Thymus (tissue), 11 donors: ENCODE measurements around the gene RAPGEF2. TPM values are rescaled to one million over a fixed set of nuclear protein-coding genes. Genes with fewer than 3 reads are reported as not detected.

Experiments
- DNase-seq, 9 donors: peaks; one replicate each; pipeline ENCODE4 v3.0.0-alpha.2; 2013; ENCODE audit warnings: low spot score in 9 of 9, low read depth in 6 of 9, missing footprints in 1 of 9
- H3K27ac ChIP-seq, 2 donors: one replicate each; pipeline ENCODE4 v1.5.1; 2013; ENCODE audit warnings: control low read depth in 1 of 2, low read depth in 1 of 2, low read length in 1 of 2, mild to moderate bottlenecking in 1 of 2, moderate library complexity in 1 of 2
- H3K27me3 ChIP-seq, 2 donors: one replicate each; pipeline ENCODE4 v1.5.1; 2013; ENCODE audit warnings: low read length in 1 of 2; ENCODE audit not compliant: control insufficient read depth in 2 of 2, insufficient read depth in 1 of 2
- H3K36me3 ChIP-seq, 2 donors: one replicate each; pipeline ENCODE4 v1.5.1; 2013; ENCODE audit warnings: low read length in 1 of 2, mild to moderate bottlenecking in 1 of 2, moderate library complexity in 1 of 2; ENCODE audit not compliant: control insufficient read depth in 2 of 2, insufficient read depth in 2 of 2
- H3K4me1 ChIP-seq, 2 donors: one replicate each; pipeline ENCODE4 v1.5.1; 2013; ENCODE audit warnings: low read length in 2 of 2; ENCODE audit not compliant: control insufficient read depth in 2 of 2, insufficient read depth in 2 of 2
- H3K4me3 ChIP-seq, 2 donors: one replicate each; pipeline ENCODE4 v1.5.1; 2013; ENCODE audit warnings: low read length in 2 of 2, control low read depth in 1 of 2, mild to moderate bottlenecking in 1 of 2
- H3K9me3 ChIP-seq, 2 donors: one replicate each; pipeline ENCODE4 v1.5.1; 2013; ENCODE audit warnings: low read length in 1 of 2, mild to moderate bottlenecking in 1 of 2; ENCODE audit not compliant: control insufficient read depth in 2 of 2, insufficient read depth in 1 of 2
- WGBS: extraction: QIAGEN DNeasy Blood & Tissue Kit; methylation state at CpG from one replicate; pipeline ENCODE4 v1.1.7; 2013; 5-methylcytosine and 5-hydroxymethylcytosine counted together
- polyA plus RNA-seq: library from polyadenylated mRNA; stranded (reverse); fragments of 200-250 nt; gene quantifications from one replicate; pipeline ENCODE4 v1.2.3, GENCODE V29; 2013
- total RNA-seq: library from RNA; stranded (reverse); fragments of 120-200 nt; gene quantifications from one replicate; pipeline ENCODE4 v1.2.4, GENCODE V29; 2013
- donor health status: healthy.

Gene RAPGEF2
- total and polyA plus RNA-seq, 2 donors, result 7.9 to 23.6 TPM

GRCh38 chr4:159326480-159326879 lies 223.6 kb downstream of the RAPGEF2 start:
- Histone ChIP-seq H3K9me3 (no peaks in the 10 kb centered on the region), H3K27me3 (no peaks in the 10 kb centered on the region), H3K36me3 (peaks cover 0 to 5% of the 10 kb centered on the region in 2 donors), H3K27ac (no peak overlapping the region), H3K4me3 (no peak overlapping the region), H3K4me1 (no peaks in the 10 kb centered on the region)
- no peak for DNase-seq

GRCh38 chr4:159328766-159329165 lies 225.9 kb downstream of the RAPGEF2 start:
- Histone ChIP-seq H3K9me3 (no peaks in the 10 kb centered on the region), H3K4me3 (no peak overlapping the region), H3K4me1 (no peaks in the 10 kb centered on the region), H3K36me3 (peaks cover 0 to 3% of the 10 kb centered on the region in 2 donors), H3K27ac (no peak overlapping the region), H3K27me3 (no peaks in the 10 kb centered on the region)
- 97% methylated on average over 2 of the region's 2 CpGs for WGBS
- DNase-seq, result no peak

- DNase-seq, result no peak
- Histone ChIP-seq H3K4me1 (no peaks in the 10 kb centered on the region), H3K4me3 (no peak overlapping the region), H3K9me3 (no peaks in the 10 kb centered on the region), H3K27me3 (no peaks in the 10 kb centered on the region), H3K27ac (no peak overlapping the region), H3K36me3 (peaks cover 6 to 12% of the 10 kb centered on the region in 2 donors)
- 96% methylated on average over 1 of the region's 1 CpG for WGBS
These were observed 231.6 kb downstream of the RAPGEF2 start for GRCh38 chr4:159334461-159334860.

GRCh38 chr4:159337041-159337440 lies 234.2 kb downstream of the RAPGEF2 start:
- H3K9me3 ChIP-seq, result no peaks in the 10 kb centered on the region
- no peak overlapping the region for H3K27ac ChIP-seq
- 99% methylated on average over 2 of the region's 2 CpGs for WGBS
- no peak overlapping the region for H3K4me3 ChIP-seq
- no peaks in the 10 kb centered on the region for H3K27me3 ChIP-seq
- peaks cover 11 to 14% of the 10 kb centered on the region in 2 donors for H3K36me3 ChIP-seq
- H3K4me1 ChIP-seq, result no peaks in the 10 kb centered on the region
- DNase-seq, result no peak

- WGBS, result 97% methylated on average over 2 of the region's 2 CpGs
- peaks cover 11 to 35% of the 10 kb centered on the region in 2 donors for H3K36me3 ChIP-seq
These were observed 238.6 kb downstream of the RAPGEF2 start for GRCh38 chr4:159341522-159341921.

GRCh38 chr4:159342374-159342773 lies 239.5 kb downstream of the RAPGEF2 start:
- Histone ChIP-seq H3K27ac (no peak overlapping the region), H3K9me3 (no peaks in the 10 kb centered on the region), H3K4me3 (no peak overlapping the region), H3K4me1 (no peaks in the 10 kb centered on the region), H3K36me3 (peaks cover 11 to 41% of the 10 kb centered on the region in 2 donors), H3K27me3 (no peaks in the 10 kb centered on the region)
- WGBS, result over 99% methylated on average over 3 of the region's 3 CpGs
- DNase-seq, result no peak

More at GRCh38 chr4:159341522-159341921, 238.6 kb downstream of the RAPGEF2 start:
- Histone ChIP-seq H3K27me3 (no peaks in the 10 kb centered on the region), H3K4me3 (no peak overlapping the region), H3K4me1 (no peaks in the 10 kb centered on the region), H3K27ac (no peak overlapping the region), H3K9me3 (no peaks in the 10 kb centered on the region)
- DNase-seq, result no peak

GRCh38 chr4:159343116-159343515 lies 240.2 kb downstream of the RAPGEF2 start:
- Histone ChIP-seq H3K36me3 (peaks cover 11 to 41% of the 10 kb centered on the region in 2 donors), H3K27me3 (no peaks in the 10 kb centered on the region), H3K4me3 (no peak overlapping the region), H3K27ac (no peak overlapping the region), H3K9me3 (peaks cover 0 to 2% of the 10 kb centered on the region in 2 donors), H3K4me1 (no peaks in the 10 kb centered on the region)
- 96% methylated on average over 8 of the region's 8 CpGs for WGBS
- no peak for DNase-seq

GRCh38 chr4:159344877-159345276 lies 242.0 kb downstream of the RAPGEF2 start:
- DNase-seq, result no peak
- peaks cover 3 to 28% of the 10 kb centered on the region in 2 donors for H3K36me3 ChIP-seq
- H3K27ac ChIP-seq, result no peak overlapping the region
- no peak overlapping the region for H3K4me3 ChIP-seq
- H3K9me3 ChIP-seq, result peaks cover 0 to 2% of the 10 kb centered on the region in 2 donors
- H3K4me1 ChIP-seq, result no peaks in the 10 kb centered on the region
- H3K27me3 ChIP-seq, result no peaks in the 10 kb centered on the region
- 98% methylated on average over 4 of the region's 4 CpGs for WGBS

GRCh38 chr4:159346681-159347080 lies 243.8 kb downstream of the RAPGEF2 start:
- Histone ChIP-seq H3K27ac (no peak overlapping the region), H3K4me1 (no peaks in the 10 kb centered on the region), H3K4me3 (no peak overlapping the region), H3K9me3 (peaks cover 0 to 2% of the 10 kb centered on the region in 2 donors), H3K36me3 (peaks cover under 1 to 35% of the 10 kb centered on the region in 2 donors), H3K27me3 (no peaks in the 10 kb centered on the region)
- WGBS, result 97% methylated on average over 5 of the region's 5 CpGs
- DNase-seq, result no peak

GRCh38 chr4:159347813-159348212 lies 244.9 kb downstream of the RAPGEF2 start:
- WGBS, result 94% methylated on average over 9 of the region's 9 CpGs
- H3K4me3 ChIP-seq, result no peak overlapping the region
- DNase-seq, result no peak
- H3K9me3 ChIP-seq, result peaks cover 0 to 2% of the 10 kb centered on the region in 2 donors
- H3K4me1 ChIP-seq, result no peaks in the 10 kb centered on the region
- H3K36me3 ChIP-seq, result peaks cover 0 to 31% of the 10 kb centered on the region in 2 donors
- H3K27me3 ChIP-seq, result no peaks in the 10 kb centered on the region
- no peak overlapping the region for H3K27ac ChIP-seq
